AML-193 (cell line): ENCODE measurements around the gene ZKSCAN7.
A peak's percentile ranks its signal among the peaks of the same experiment; 100 is the strongest.
"Not testable (repeated sequence)": the region's sequence is repeated elsewhere in the genome, so short reads cannot be mapped to it uniquely, and the experiment has no call there.

Source experiments
- DNase-seq, 2 experiments: peaks; one replicate each; lab custom pipeline; 2025; lab: John Stamatoyannopoulos, UW

The ZKSCAN7 gene

GRCh38 chr3:44577354-44577952 is 22.5 kb downstream of the ZKSCAN7 start:
- DNase-seq = not testable (repeated sequence)

DNA sequence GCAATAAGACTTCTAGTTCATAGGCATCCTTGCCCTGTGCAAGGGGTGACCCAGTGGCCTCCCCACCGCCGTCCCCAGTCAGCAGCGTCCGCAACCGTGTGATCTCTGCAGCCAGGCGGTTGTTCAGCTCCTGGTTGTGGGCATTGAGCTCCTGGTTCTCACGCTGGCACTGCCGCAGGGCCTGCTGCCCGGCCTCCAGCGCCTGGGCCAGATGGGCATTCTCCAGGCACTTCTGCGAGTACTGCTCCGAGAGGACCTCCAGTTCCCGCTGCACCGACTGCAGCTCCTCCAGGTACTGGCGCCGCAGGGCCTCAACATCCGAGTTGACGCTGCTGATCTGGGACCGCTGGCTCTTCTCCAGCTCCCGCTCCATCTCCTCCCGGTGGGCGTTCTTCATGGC is 23.3 kb downstream of the ZKSCAN7 start:
- not testable (repeated sequence) for DNase-seq

- not testable (repeated sequence) for DNase-seq
Measured at GRCh38 chr3:44578924-44579515, 24.0 kb downstream of the ZKSCAN7 start.

- not testable (repeated sequence) for DNase-seq
Measured at GRCh38 chr3:44579749-44580148, 24.8 kb downstream of the ZKSCAN7 start.

GRCh38 chr3:44580971-44581370 is 26.0 kb downstream of the ZKSCAN7 start:
- DNase-seq = not testable (repeated sequence)

GRCh38 chr3:44584646-44585501 is 29.9 kb downstream of the ZKSCAN7 start, which contains the start of gene ZNF660:
Gene ZNF660 (plus strand): TSS chr3:44584964. CDS start chr3:44594194, 9,230 bp downstream.
- DNase-seq = peak; percentile 91

- no peak for DNase-seq
Measured at GRCh38 chr3:44596621-44597020, 41.6 kb downstream of the ZKSCAN7 start.

DNA sequence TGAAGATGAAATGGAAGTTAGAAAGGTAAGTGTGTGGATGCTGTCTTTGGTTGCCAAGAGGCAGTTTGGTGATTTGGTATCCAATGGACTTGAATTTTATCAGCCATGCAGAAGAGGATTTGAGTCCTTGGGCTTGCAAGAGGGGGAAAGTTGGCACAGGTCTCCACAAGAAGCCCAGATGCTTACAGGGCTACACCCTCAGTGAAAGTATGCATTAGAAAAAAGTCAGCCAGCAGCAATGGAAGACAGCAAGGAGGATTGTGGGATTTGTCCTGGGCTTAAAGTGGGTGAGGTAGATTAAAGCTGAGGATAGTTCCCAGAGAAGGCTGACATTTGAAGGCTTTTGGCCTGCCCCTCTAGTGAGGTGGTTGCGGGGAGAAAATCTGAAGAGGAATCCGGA is 46.8 kb downstream of the ZKSCAN7 start:
- no peak for DNase-seq

DNA sequence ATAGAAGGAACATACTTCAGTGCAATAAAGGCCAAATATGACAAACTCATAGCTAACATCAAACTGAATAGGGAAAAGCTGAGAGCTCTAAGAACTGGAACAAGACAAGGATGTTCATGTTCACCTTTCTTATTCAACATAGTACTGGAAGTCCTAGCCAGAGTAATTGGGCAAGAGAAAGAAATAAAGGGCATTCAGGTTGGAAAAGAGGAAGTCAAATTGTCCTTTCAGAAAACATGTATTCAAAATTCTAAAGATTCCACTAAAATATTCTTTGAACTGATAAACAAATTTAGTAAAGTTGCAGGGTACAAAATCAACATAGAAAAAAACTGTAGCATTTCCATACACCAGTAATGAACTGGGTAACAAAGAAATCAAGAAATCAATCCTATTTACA is 57.7 kb downstream of the ZKSCAN7 start:
- peak; percentile 18 to 31 for DNase-seq
